NCI-H226 (cell line): ENCODE data around the gene GSDMA.

Experiments
- DNase-seq: peaks from one replicate; pipeline ENCODE4 v3.0.0-alpha.2; 2015

GSDMA gene

GRCh38 chr17:39962642-39963220 lies at the start of gene GSDMA:
Gene GSDMA (plus strand): TSS chr17:39963004. CDS start chr17:39965688, 2,684 bp downstream.
- no peak for DNase-seq

GRCh38 chr17:39913989-39914388 lies 48.8 kb upstream of the GSDMA start:
- DNase-seq = no peak

- DNase-seq = no peak
Measured at GRCh38 chr17:39915559-39915958, 47.2 kb upstream of the GSDMA start.

- no peak for DNase-seq
Measured at GRCh38 chr17:39916918-39917317, 45.9 kb upstream of the GSDMA start.

GRCh38 chr17:39919087-39919683 lies 43.6 kb upstream of the GSDMA start:
- DNase-seq = no peak

- DNase-seq = no peak
Measured at GRCh38 chr17:39920218-39921210, 42.3 kb upstream of the GSDMA start.

- DNase-seq = no peak
Measured at GRCh38 chr17:39921323-39921722, 41.5 kb upstream of the GSDMA start.

GRCh38 chr17:39922006-39922405 lies 40.8 kb upstream of the GSDMA start:
- no peak for DNase-seq

- DNase-seq = no peak
Measured at GRCh38 chr17:39923230-39923629, 39.6 kb upstream of the GSDMA start.

GRCh38 chr17:39923836-39924690 lies 38.7 kb upstream of the GSDMA start:
- DNase-seq = no peak

- no peak for DNase-seq
Measured at GRCh38 chr17:39924691-39925055, 38.1 kb upstream of the GSDMA start.

GRCh38 chr17:39925282-39926134 lies 37.3 kb upstream of the GSDMA start:
- no peak for DNase-seq

GRCh38 chr17:39926135-39926587 lies 36.6 kb upstream of the GSDMA start:
- DNase-seq = no peak

- DNase-seq = peak; percentile 10
Measured at GRCh38 chr17:39926588-39927100, 36.2 kb upstream of the GSDMA start.

- peak; percentile 80 for DNase-seq
Measured at GRCh38 chr17:39927101-39927928, 35.5 kb upstream of the GSDMA start, which contains the start of the genes LRRC3C and ORMDL3. Gene LRRC3C (plus strand): TSS chr17:39927732. CDS start chr17:39941524, 13,792 bp downstream. Gene ORMDL3 (minus strand): TSS chr17:39927601. CDS start chr17:39924203, 3,398 bp downstream.

GRCh38 chr17:39927929-39928857 lies 34.6 kb upstream of the GSDMA start:
- peak; percentile 23 for DNase-seq

- peak; percentile 90 for DNase-seq
Measured at GRCh38 chr17:39928858-39929645, 33.8 kb upstream of the GSDMA start.
